Activated T-cell treated with anti-CD3 and anti-CD28 coated beads for 4 hours (primary cell): ENCODE measurements around the gene OR2A1.
"Not testable (repeated sequence)": the region's sequence is repeated elsewhere in the genome, so short reads cannot be mapped to it uniquely, and the experiment has no call there.

Source experiments
- DNase-seq: peaks from one replicate; pipeline ENCODE4 v3.0.0-alpha.2; 2020

Gene OR2A1

DNA sequence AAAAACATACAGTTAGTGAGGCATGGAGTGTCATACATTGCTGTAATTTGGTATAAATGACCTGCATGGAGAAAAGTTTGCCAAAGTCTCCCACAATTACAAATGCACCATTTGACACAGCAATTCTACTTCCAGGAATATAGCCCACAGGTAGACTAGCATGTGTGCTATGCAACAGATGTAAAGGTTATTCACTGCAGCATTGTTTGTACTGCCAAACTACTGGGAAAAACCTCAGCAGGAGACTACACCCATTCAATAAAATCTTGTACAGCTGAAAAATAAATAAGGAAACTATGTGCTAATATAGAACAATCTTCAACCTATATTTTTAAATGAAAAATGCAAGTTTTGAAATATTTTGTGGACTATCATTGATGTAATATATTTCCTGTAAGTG, 17.8 kb downstream of the OR2A1 start:
- DNase-seq: not testable (repeated sequence)

DNA sequence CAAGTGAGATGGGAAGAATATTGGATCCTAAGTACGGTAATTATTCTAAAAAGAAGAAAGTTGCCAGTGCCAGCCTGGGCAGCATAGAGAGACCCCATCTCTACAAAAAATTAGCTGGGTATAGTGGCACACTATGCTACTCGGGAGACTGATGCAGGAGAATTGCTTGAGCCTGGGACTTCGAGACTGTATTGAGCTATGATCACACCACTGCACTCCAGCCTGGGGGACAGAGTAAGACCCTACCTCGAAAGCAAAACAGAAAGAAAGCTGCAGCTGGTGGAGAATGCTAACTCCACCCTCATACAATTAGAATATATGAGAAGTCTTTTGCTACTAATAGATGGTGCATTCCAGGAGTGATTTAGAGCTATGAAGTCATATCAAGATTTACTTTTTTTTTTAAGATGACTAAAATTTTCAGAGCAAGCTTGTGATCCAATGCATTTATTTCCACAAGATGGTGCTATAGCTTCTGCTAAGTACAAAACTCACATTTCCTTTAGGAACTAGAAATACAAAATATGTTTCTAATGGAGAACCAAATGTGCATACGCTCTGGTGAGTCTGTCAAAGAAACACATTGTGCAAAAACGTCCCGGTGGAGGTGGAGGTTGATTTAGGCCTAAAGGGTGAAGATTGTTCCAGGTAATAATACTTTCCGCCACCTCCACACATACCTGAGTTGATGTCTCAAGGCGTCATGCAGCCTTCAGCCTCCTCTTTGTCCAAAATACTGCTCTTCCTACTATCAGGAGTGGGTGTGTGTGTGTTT, 19.2 kb downstream of the OR2A1 start:
- DNase-seq: not testable (repeated sequence)

DNA sequence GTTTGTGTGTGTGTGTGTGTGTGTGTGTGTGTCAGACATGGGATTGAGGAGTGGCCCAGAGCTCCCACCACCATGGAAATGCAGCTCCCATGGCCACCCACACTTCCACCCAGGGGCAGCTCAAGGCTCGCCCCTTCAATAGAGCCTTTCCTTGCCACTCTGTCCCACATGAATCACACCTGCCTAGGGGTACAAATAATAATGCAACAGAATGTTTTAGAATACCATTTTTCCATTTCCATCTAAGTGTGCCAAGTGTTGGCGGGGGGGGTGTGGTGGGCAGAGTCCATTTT, 19.7 kb downstream of the OR2A1 start:
- DNase-seq: not testable (repeated sequence)

DNA sequence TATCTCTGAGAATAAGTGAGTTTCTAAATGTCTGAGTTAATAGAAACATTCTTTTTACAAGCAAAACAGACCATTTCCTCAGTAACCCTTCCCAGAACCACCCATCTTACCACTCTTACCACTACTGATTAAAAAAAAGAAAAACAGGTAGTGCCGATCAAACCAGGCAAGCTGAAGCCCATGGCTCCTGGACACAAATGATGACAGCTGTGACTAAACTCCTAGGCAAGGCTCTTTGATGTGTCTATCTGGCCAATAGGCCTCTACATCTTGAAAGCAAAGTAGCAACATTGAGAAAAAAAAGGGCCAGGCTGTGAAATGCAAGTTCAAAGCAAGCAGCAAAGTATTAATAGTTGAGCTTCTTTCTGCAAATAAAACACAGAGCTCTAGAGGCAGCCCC, 36.4 kb downstream of the OR2A1 start:
- DNase-seq: not testable (repeated sequence)

DNA sequence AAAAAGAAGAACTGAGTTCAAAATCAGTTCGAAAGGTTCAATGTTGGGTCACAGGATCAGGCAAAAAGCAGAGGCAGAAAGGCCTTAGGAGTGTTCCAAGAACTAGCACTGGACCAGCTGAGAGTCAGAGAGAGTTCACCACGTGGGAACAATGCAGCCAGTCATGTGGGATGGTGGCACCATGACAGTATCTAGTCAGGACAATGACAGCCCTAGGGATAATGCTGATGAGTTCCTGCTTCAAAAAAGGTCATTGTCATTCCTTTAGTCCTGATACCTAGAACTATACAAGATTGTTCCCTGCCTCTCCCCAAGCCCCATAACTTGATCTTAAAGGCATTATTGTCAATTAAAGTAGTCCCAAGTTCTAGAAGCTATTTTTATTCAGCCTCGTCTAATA, 39.4 kb downstream of the OR2A1 start:
- DNase-seq: not testable (repeated sequence)

DNA sequence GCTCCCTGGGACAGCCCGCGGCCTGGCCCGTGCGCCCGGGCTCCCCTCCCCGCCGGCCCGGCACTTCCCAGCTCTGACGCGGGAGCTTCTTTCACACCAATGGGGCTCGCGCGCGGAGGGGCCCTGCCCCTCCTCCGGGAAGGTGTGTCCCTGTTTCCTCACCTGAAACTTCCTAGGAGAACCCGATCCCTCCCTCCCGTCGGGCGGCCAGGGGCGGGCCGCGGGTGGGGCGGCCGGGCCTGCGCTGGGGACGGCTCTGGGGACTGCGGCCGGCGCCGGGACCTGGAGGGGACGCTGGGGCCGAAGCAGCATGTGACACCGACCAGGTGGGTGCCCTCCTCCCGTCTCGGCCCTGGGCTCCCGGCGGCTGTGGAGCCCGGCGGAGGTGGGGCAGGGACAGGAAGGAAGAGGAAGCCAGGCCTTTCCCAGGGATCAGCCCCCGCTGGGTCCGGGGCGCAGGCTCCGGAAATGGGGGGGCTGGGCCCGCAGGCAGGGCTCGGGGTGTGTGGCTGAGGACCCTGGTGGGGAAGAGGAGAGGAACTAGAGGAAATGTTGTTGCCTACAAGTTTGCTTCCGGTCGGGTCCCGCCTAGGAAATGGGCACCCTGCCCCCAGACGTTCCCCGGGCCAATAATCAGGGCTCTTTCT, 43.1 kb downstream of the OR2A1 start, which contains the start of gene ARHGEF5:
ARHGEF5 (plus strand) TSS at position 227 of the 647 bp plus-strand sequence. CDS start 7,268 bp downstream, outside the sequence.
- not testable (repeated sequence) for DNase-seq

DNA sequence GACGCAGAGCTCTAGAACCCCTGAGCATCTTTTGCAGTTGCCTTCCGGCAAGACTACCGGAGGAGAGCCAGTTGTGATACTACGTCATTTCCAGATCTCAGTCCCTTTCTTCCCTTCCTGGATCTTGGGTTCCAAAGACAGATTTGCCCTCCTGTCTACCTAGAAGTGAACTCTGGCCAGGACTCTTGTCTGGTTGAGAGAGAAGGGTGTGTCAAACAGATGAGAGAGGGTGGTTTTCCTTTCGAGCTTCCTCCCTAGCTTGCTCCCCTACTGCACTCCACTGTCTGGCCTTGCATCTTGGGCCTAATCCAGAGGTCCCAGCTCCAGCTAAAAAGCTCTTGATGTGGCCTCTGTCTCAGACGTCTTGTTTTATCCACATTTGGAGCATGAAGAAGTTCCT, 44.0 kb downstream of the OR2A1 start:
- DNase-seq: not testable (repeated sequence)

DNA sequence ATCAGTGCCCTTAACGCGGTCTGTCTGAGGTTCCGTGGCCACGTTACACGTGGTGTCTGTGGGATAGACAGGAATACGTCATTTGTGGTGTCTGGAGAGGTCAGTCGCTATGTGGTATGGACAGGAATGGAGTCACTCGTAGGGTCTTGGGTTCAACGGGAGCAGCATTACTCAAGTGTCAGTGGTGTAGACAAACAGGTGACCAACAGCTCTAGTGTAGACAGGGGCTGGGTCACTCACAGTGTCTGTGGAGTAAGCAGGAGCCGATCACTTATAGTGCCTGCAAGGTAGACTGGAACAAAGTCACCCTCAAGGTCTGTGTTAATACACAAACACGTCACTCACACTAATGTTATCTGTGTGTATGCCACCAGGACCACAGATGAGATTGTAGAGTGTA, 44.6 kb downstream of the OR2A1 start:
- DNase-seq: not testable (repeated sequence)

DNA sequence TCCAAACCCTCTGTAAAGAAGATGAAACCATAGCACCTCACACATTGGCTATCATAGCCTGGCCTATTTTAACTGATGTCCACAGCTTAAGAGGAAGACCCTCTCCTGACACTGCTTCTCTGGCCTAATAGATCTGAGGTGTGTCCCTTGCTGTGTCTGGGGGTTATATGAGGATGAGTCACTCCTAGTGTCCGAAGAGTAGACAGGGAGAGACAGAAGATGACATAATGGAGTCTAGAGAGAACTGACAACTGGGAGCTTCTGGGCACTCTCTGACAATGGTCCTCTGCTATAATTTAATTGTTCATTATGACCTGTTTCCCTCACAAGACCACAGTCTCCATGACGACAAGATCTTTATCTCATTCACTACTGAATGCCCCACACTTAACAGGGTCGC, 49.8 kb downstream of the OR2A1 start:
- DNase-seq: not testable (repeated sequence)

DNA sequence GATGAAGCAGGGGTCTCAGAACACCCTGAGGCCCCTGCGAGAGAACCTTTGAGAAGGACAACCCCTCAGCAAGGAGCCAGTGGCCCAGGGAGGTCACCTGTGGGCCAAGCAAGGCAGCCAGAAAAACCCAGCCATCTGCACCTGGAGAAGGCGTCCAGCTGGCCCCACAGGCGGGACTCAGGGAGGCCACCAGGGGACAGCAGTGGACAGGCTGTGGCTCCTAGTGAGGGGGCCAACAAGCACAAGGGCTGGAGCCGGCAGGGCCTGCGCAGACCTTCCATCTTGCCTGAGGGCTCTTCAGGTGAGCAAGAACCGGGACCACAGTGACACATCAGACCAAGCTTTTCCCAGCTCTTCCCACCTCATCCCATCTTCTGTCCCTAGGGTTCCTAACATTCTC, 53.3 kb downstream of the OR2A1 start:
- not testable (repeated sequence) for DNase-seq

DNA sequence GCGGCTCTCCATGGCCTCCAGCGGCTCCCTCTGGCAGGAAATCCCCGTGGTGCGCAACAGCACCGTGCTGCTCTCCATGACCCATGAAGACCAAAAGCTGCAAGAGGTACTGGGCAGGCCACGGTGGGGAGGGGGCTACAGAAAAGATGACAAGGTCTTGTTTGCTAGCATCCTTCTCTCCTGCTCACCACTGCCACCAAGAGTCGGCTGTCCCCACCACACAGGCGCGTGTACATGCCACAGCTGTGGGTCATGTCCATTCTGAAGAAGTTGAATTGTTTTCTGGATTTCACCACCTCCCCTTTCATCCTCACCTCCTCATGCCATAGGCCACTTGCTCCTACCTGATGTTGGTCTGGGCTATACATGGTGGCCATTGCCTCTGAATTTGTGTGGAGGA, 55.0 kb downstream of the OR2A1 start:
- not testable (repeated sequence) for DNase-seq

DNA sequence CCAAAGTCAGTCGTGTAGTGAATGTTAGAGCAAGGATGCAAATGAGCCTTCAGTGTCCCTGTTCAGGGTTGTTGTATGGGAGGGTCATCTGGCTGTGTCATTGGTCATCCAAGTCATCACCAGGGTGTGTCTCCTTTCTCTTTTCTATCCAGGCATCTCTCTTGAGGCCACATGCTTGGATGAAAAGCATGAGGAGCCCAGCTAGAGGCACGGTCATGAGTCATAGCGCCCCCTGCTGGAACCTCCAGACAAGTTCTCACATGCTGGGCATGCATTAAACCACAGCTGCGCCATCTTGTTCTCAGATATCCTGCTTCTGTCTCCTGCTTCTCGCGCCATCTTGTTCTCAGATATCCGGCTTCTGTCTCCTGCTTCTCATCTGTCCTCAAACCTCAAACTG, 57.0 kb downstream of the OR2A1 start:
- not testable (repeated sequence) for DNase-seq
